ENCODE measurements around the gene GPRC5A.

GRCh38 chr12:12880537-12880936 is 10.8 kb upstream of the GPRC5A start:
- TF ChIP-seq TAF1 (IDR thresholded peaks at IDR 0.05; ENCODE audit: borderline replicate concordance, low read depth, low read length), result no peak
- TF ChIP-seq POLR2A (IDR thresholded peaks at IDR 0.05; ENCODE audit: low read depth, low read length), result no peak

Measured in GM12892 (cell line).